ENCODE measurements around the gene TBXAS1.
"Not testable (repeated sequence)": the region's sequence is repeated elsewhere in the genome, so short reads cannot be mapped to it uniquely, and the experiment has no call there.

Gene TBXAS1

DNA sequence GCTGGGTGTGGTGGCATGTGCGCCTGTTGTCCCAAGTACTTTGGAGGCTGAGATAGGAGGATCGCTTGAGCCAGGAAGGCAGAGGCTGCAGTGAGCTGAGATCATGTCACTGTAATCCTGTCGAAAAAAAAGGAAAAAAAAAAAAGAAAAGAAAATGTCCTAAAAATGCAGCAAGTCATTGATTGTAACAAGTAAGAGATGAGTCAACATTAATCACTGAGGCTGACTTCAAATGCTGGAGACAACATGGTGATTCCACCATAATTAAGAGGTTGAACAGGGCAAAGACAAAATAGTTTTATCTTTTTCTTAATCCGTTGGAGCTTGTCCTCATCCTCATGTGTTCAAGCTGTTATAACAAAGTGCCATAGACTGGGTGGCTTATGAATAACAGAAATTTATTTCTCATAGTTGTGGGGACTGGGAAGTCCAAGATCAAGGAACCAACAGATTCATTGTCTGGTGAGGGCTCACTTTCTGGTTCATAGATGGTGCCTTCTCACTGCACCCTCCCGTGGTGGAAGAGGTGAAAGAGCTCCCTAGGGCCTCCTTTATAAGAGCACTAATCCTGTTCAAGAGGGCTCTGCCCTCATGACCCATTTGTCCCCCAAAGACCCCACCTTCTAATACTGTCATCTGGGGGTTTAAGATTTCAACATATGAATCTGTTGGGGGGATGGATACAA is 60.3 kb downstream of the TBXAS1 start:
- no peak for DNase-seq (ENCODE audit: low read depth in 2 of 2)

DNA sequence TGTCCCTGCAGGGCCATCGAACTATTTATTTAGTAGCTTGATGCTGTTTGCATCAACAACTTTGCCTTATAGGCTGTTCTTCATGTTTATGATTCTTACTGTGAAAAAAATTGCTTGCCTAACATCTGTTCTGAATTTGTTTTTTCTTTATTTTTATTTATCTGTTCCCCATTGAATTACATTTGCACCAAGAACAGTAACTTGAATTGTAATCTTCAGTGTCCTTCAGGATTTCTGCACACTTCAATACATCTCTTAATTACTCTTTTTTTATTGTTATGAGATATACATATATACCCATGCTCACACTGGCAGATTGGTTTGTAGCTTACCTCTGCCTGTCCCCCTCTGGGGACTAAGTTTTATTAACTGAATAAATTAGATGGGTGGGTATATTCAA is 64.4 kb downstream of the TBXAS1 start:
- no peak for DNase-seq (ENCODE audit: low read depth in 2 of 2)

- no peak for DNase-seq (ENCODE audit: low read depth in 2 of 2)
Measured at GRCh38 chr7:139893999-139894398, 64.9 kb downstream of the TBXAS1 start.

DNA sequence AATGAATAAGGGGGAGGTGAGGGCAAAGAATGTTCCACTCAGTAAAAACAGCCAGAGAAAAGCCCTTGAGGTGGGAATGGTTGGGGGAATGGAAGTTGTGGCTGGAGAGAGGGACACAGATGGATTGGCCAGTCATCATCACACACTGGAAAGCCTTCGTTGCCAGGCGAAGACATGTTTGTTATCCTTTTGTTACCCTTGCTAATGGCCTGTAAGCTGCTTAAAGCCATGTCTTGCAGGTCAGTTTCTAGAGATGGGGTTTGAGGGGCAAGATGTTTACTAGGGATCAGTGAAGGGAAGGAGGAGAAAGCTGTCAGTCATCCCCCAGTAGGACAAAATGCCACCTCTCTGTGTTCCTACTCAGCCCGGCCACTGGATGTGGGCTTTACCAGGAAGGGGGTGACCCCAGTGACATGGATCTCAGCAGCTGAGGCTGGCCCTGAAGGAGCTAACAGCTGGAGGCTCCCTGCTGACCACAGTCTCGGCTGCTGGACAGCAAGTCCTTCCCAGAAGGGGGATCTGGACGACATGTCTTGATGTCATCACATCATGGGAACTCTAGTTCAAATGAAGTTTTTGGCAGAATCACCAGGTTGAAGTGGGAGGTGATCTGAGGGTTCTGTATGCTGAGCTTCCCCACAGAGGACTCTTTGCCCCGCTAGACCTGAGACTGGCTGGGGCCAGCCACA is 66.2 kb downstream of the TBXAS1 start:
- DNase-seq (ENCODE audit: low read depth in 2 of 2) = no peak

- no peak for DNase-seq (ENCODE audit: low read depth in 2 of 2)
Measured at GRCh38 chr7:139896288-139896687, 67.2 kb downstream of the TBXAS1 start.

DNA sequence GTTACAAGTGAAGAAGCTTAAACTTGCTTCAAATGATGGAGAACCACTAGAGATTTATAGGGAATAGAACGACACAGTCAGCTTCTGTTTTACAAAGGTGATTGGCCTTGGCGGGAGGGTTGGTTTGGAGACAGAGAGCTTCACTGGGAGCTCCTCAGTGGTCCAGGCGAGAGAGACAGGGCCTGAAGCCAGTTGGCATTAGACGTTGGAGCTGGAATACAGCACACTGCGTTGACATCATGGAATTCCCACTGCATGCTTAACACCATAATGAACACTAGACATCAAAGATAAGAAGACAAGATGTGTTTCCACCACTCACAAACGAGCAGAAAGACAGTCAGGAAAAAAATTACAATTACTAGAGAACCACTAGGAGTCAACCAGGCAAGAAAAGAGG is 67.8 kb downstream of the TBXAS1 start:
- no peak for DNase-seq (ENCODE audit: low read depth in 2 of 2)

GRCh38 chr7:139897422-139898090 is 68.5 kb downstream of the TBXAS1 start:
- DNase-seq (ENCODE audit: low read depth in 2 of 2) = no peak

DNA sequence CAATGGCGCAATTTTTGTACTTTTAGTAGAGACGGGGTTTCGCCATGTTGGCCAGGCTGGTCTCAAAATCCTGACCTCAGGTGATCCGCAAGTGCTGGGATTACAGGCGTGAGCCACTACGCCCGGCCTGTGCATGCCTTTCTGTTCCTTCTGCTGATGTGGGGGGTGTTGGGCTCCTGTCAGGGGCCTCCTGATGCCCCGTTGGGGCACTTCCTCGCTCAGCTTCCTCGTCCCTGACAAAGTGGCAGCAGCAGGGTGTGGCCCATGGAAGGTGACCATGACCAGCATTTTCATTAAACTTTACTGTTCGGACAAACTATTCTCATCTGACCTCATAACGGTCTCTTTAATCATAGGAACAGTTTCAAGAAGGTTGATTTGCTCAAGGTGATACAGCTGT is 69.4 kb downstream of the TBXAS1 start:
- no peak for DNase-seq (ENCODE audit: low read depth in 2 of 2)

DNA sequence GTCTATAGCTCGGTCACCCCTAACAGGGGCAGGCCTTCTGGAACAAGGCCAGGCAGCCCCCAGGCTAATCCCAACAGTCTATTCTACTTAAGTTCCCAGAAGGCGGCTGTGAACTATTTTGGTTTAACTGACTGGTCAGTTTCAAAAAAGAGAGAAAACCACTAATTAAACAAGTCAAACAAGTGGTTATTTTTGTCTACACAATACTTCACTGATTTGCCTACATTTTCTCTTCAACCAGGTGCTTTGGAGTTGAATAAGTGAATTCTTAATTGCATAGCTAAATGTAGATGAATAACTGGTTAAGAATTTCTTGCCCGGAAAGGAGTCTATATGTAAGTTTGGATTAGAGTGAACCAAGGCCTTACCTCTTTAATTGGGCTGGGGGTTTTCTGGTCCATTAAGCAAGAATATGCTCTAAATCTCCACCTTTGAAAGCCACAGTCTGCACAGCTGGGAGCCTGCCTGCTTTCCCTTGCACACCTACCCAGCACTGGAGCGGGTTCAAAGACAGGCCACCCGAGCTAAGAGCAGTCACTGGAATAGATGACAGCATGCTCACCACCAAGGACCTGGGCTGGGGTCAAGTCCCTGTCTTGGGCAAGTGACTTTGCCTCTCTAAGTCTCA is 70.4 kb downstream of the TBXAS1 start:
- DNase-seq (ENCODE audit: low read depth in 2 of 2) = no peak

GRCh38 chr7:139900326-139900725 is 71.3 kb downstream of the TBXAS1 start:
- DNase-seq (ENCODE audit: low read depth in 2 of 2) = no peak

- no peak for DNase-seq (ENCODE audit: low read depth in 2 of 2)
Measured at GRCh38 chr7:139901056-139901795, 72.2 kb downstream of the TBXAS1 start.

- no peak for DNase-seq (ENCODE audit: low read depth in 2 of 2)
Measured at GRCh38 chr7:139901901-139902300, 72.8 kb downstream of the TBXAS1 start.

- DNase-seq (ENCODE audit: low read depth in 2 of 2) = no peak
Measured at GRCh38 chr7:139902436-139903102, 73.5 kb downstream of the TBXAS1 start.

- not testable (repeated sequence) for DNase-seq (ENCODE audit: low read depth in 2 of 2)
Measured at GRCh38 chr7:139903103-139903477, 74.0 kb downstream of the TBXAS1 start.

GRCh38 chr7:139906879-139907278 is 77.8 kb downstream of the TBXAS1 start:
- no peak for DNase-seq (ENCODE audit: low read depth in 2 of 2)

DNA sequence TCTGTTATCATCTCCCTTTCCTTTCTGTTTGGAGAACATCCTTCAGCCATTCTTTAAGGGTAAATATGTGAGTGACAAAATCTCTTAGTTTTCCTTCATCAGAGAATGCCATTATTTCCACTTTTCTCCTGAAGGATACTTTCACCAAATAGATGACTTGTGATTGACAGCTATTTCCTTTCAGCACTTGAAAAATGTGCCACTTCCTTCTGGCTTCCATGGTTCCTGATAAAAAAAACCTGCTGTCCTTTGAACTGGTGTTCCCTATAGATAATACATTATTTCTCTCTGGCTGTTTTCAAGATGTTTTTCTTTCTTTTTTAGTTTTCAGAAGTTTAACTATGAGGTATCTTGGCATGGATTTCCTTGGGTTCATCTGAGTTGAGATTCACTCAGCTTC is 79.7 kb downstream of the TBXAS1 start:
- no peak for DNase-seq (ENCODE audit: low read depth in 2 of 2)

DNA sequence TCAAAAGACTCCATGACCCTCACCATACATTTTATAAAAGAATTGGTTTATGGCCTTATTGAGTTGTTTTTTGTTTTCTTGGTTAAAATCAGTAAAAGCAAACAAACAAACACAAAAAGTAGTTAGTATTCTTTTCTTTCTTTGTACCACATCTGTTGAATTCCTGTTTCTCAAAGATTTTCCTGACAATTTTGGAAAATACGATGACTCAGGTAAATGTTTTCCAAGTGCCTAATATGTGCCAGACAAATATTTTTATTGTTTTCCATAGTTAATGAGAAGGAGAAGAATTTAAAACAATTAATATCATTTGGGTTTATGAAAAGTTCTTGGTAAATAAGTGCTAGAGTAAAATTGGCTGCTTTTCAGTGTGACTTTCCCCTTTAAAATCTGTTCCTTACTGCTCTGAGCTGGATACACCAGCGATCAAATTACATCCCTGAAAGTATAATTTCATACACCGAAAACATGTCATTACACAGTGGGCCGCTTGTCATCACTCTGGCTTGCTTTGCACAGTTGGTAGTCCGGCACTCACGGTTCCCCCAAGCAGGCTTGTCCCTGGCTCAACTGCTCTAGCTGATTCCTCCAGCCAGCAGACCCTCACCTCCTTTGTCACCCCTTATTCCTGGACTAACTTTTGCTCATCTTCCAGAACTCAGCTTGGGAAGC is 80.5 kb downstream of the TBXAS1 start:
- DNase-seq (ENCODE audit: low read depth in 2 of 2) = no peak

DNA sequence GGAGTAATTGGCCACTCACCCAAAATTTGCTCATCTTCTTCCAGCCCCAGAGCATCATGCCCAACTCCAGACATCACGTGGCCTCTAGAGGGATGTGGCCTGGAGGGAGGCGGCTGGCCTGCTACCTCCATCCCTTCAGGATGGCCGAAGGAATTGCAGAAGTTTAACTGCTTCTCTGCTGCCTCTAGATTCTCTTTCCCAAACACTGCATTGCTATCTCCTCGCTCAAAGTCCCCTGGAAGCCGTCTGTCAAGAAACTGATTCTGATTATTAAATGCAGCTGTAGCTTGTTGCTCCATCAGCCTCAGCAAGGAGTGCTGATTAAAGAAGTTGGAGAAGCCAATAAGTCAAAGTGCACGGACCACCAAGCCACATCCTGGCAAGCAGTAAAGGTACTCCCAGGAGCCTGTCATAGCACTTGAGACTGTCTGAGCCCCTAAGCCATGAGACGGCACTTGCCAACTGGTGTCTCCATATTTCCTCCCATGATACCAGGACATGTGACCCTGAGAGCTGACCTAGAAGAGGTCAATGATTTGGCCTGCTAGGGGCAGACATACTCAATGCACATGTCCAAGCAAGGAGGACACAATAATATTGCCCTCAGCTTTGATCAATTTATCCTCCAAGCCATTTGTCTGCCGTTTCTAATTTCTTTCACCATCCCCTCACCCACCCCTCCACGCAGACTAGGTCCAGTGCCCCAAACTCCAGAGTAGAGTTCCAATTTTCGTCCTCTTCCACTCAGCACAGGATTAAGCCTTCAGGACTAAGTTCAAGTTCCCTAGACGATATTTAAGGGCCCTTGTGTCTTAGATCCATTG is 84.2 kb downstream of the TBXAS1 start:
- no peak for DNase-seq (ENCODE audit: low read depth in 2 of 2)

- DNase-seq (ENCODE audit: low read depth in 2 of 2) = no peak
Measured at GRCh38 chr7:139913845-139914135, 84.7 kb downstream of the TBXAS1 start.

All from stimulated activated CD4-positive, alpha-beta T cell treated with anti-CD3 and anti-CD28 coated beads, Interleukin-1b, Interleukin-23, amount 100 ng/mL, for 4 hours (primary cell).